GM18951 (cell line): ENCODE measurements around the gene CHRM2.

Experiments
- POLR2A ChIP-seq: IDR thresholded peaks from 4 replicates; pipeline ENCODE4 v1.6.1; 2011; ENCODE audit warnings: mild to moderate bottlenecking; ENCODE audit not compliant: insufficient read length, insufficient read depth; ENCODE audit errors: extremely low read depth
- in situ Hi-C: fragments of 300-500 bp; cut with MboI; formaldehyde crosslinking; loops from one replicate; pipeline ENCODE4 v1.12.0; 2022; ENCODE audit warnings: low sequenced_read_pairs, mixed read lengths, inconsistent platforms; ENCODE audit not compliant: unreplicated experiment

The CHRM2 gene

GRCh38 chr7:137032436-137032835 lies 164.0 kb downstream of the CHRM2 start:
- no peak for TF ChIP-seq POLR2A
- in situ Hi-C loops = no loop called here

GRCh38 chr7:137036768-137037167 lies 168.3 kb downstream of the CHRM2 start:
- in situ Hi-C loops = no loop called here
- TF ChIP-seq POLR2A = no peak

GRCh38 chr7:137038706-137039105 lies 170.3 kb downstream of the CHRM2 start:
- in situ Hi-C loops = no loop called here
- TF ChIP-seq POLR2A = no peak

GRCh38 chr7:137040745-137041144 lies 172.3 kb downstream of the CHRM2 start:
- in situ Hi-C loops = no loop called here

GRCh38 chr7:137045573-137045972 lies 177.1 kb downstream of the CHRM2 start:
- in situ Hi-C loops = no loop called here
- TF ChIP-seq POLR2A = no peak

More at GRCh38 chr7:137040745-137041144, 172.3 kb downstream of the CHRM2 start:
- no peak for TF ChIP-seq POLR2A

- TF ChIP-seq POLR2A = no peak
Measured at GRCh38 chr7:137069249-137069963, 201.0 kb downstream of the CHRM2 start.

More at GRCh38 chr7:137069249-137069963, 201.0 kb downstream of the CHRM2 start:
- in situ Hi-C loops = no loop called here
